KMS-11 (cell line): Measurements from ENCODE around the gene SLK.
A peak's percentile ranks its signal among the peaks of the same experiment; 100 is the strongest.

Experiments used
- H2AFZ ChIP-seq: fragments of 200-600 bp; sonication (generic); 2 replicates; pipeline ENCODE4 v1.6.1; 2016; ENCODE audit warnings: antibody characterized with exemption, mixed run types, low read depth
- H3K27ac ChIP-seq: fragments of 200-600 bp; sonication (generic); 2 replicates; pipeline ENCODE4 v1.6.1; 2016; ENCODE audit warnings: mild to moderate bottlenecking, mixed run types
- H3K27me3 ChIP-seq: fragments of 200-600 bp; sonication (generic); 2 replicates; pipeline ENCODE4 v1.6.1; 2017; ENCODE audit warnings: mild to moderate bottlenecking, low read depth, mixed run types, moderate library complexity; ENCODE audit not compliant: insufficient read depth
- H3K36me3 ChIP-seq: fragments of 200-600 bp; sonication (generic); 2 replicates; pipeline ENCODE4 v1.6.1; 2017; ENCODE audit warnings: mild to moderate bottlenecking, mixed run types; ENCODE audit not compliant: insufficient read depth
- H3K4me1 ChIP-seq: fragments of 200-600 bp; sonication (generic); 2 replicates; pipeline ENCODE4 v1.6.1; 2016; ENCODE audit warnings: mild to moderate bottlenecking, low read depth, mixed run types; ENCODE audit not compliant: poor library complexity, severe bottlenecking
- H3K4me2 ChIP-seq: fragments of 200-600 bp; sonication (generic); 2 replicates; pipeline ENCODE4 v1.7.0; 2016; ENCODE audit warnings: mild to moderate bottlenecking, mixed run types
- H3K4me3 ChIP-seq: fragments of 200-600 bp; sonication (generic); IDR thresholded peaks from 2 replicates; pipeline ENCODE4 v1.6.1; 2017; ENCODE audit warnings: low read depth, low read length, mixed read lengths; ENCODE audit not compliant: insufficient read depth
- H3K79me2 ChIP-seq: fragments of 200-600 bp; sonication (generic); 2 replicates; pipeline ENCODE4 v1.6.1; 2016; ENCODE audit warnings: low read depth, mixed run types; ENCODE audit not compliant: insufficient read depth
- H3K9ac ChIP-seq: fragments of 200-600 bp; sonication (generic); 2 replicates; pipeline ENCODE4 v1.6.1; 2016; ENCODE audit warnings: mild to moderate bottlenecking, mixed run types
- H4K20me1 ChIP-seq: fragments of 200-600 bp; sonication (generic); 2 replicates; pipeline ENCODE4 v1.6.1; 2016; ENCODE audit warnings: mild to moderate bottlenecking, mixed run types; ENCODE audit not compliant: insufficient read depth
- TF ChIP-seq, protein P1 (sequence below): fragments of 200-600 bp; sonication (generic); conservative IDR thresholded peaks from 2 replicates; pipeline ENCODE4 v1.6.1; 2017; ENCODE audit warnings: low read depth, mild to moderate bottlenecking, antibody characterized with exemption, low read length, moderate library complexity, mixed read lengths

The SLK gene

GRCh38 chr10:103969857-103970627 lies 3.1 kb downstream of the SLK start:
- H3K4me1 ChIP-seq = peaks cover 29% of the 10 kb centered on the region
- no peaks in the 10 kb centered on the region for H3K36me3 ChIP-seq
- H3K27ac ChIP-seq = no peak overlapping the region
- H3K4me2 ChIP-seq = peak overlapping the region; percentile 88
- H3K4me3 ChIP-seq = no peak overlapping the region
- H3K9ac ChIP-seq = no peak overlapping the region
- H2AFZ ChIP-seq = no peak overlapping the region
- TF ChIP-seq, protein P1, sequence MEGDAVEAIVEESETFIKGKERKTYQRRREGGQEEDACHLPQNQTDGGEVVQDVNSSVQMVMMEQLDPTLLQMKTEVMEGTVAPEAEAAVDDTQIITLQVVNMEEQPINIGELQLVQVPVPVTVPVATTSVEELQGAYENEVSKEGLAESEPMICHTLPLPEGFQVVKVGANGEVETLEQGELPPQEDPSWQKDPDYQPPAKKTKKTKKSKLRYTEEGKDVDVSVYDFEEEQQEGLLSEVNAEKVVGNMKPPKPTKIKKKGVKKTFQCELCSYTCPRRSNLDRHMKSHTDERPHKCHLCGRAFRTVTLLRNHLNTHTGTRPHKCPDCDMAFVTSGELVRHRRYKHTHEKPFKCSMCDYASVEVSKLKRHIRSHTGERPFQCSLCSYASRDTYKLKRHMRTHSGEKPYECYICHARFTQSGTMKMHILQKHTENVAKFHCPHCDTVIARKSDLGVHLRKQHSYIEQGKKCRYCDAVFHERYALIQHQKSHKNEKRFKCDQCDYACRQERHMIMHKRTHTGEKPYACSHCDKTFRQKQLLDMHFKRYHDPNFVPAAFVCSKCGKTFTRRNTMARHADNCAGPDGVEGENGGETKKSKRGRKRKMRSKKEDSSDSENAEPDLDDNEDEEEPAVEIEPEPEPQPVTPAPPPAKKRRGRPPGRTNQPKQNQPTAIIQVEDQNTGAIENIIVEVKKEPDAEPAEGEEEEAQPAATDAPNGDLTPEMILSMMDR = no peak
- no peaks in the 10 kb centered on the region for H3K27me3 ChIP-seq
- H4K20me1 ChIP-seq = no peaks in the 10 kb centered on the region
- H3K79me2 ChIP-seq = peaks cover 15% of the 10 kb centered on the region; the same call in 1 of the 2 replicates

GRCh38 chr10:103975169-103975568 lies 8.2 kb downstream of the SLK start:
- Histone ChIP-seq H3K27ac (no peak overlapping the region), H3K9ac (no peak overlapping the region), H3K79me2 (peaks cover 14% of the 10 kb centered on the region; the same call in 1 of the 2 replicates), H3K4me1 (peaks cover 8% of the 10 kb centered on the region), H3K4me3 (no peak overlapping the region), H2AFZ (no peak overlapping the region), H4K20me1 (no peaks in the 10 kb centered on the region), H3K27me3 (no peaks in the 10 kb centered on the region), H3K4me2 (no peak overlapping the region), H3K36me3 (no peaks in the 10 kb centered on the region)
- TF ChIP-seq, protein P1 = no peak

- Histone ChIP-seq H4K20me1 (no peaks in the 10 kb centered on the region), H3K4me1 (peaks cover 7% of the 10 kb centered on the region), H3K9ac (no peak overlapping the region), H3K27me3 (no peaks in the 10 kb centered on the region), H3K4me2 (no peak overlapping the region), H3K36me3 (no peaks in the 10 kb centered on the region), H2AFZ (no peak overlapping the region), H3K79me2 (peaks cover 32% of the 10 kb centered on the region; the same call in 1 of the 2 replicates), H3K4me3 (no peak overlapping the region), H3K27ac (no peak overlapping the region)
- TF ChIP-seq, protein P1 = no peak
Measured at GRCh38 chr10:103977204-103977603, 10.3 kb downstream of the SLK start.

GRCh38 chr10:103979530-103979929 lies 12.6 kb downstream of the SLK start:
- Histone ChIP-seq H3K79me2 (peaks cover 41% of the 10 kb centered on the region; the same call in 1 of the 2 replicates), H3K27ac (no peak overlapping the region), H3K36me3 (no peaks in the 10 kb centered on the region), H3K27me3 (no peaks in the 10 kb centered on the region), H3K4me1 (peaks cover 28% of the 10 kb centered on the region), H3K4me3 (no peak overlapping the region), H3K9ac (no peak overlapping the region), H3K4me2 (no peak overlapping the region), H4K20me1 (no peaks in the 10 kb centered on the region), H2AFZ (no peak overlapping the region)
- TF ChIP-seq, protein P1 = no peak
